Measurements from ENCODE around the gene TTYH2. TPM values are rescaled to one million over a fixed set of nuclear protein-coding genes. Genes with fewer than 3 reads are reported as not detected.

Gene TTYH2
- total RNA-seq, 2 experiments from 2014 or later: 3.1 to 3.8 TPM

DNA sequence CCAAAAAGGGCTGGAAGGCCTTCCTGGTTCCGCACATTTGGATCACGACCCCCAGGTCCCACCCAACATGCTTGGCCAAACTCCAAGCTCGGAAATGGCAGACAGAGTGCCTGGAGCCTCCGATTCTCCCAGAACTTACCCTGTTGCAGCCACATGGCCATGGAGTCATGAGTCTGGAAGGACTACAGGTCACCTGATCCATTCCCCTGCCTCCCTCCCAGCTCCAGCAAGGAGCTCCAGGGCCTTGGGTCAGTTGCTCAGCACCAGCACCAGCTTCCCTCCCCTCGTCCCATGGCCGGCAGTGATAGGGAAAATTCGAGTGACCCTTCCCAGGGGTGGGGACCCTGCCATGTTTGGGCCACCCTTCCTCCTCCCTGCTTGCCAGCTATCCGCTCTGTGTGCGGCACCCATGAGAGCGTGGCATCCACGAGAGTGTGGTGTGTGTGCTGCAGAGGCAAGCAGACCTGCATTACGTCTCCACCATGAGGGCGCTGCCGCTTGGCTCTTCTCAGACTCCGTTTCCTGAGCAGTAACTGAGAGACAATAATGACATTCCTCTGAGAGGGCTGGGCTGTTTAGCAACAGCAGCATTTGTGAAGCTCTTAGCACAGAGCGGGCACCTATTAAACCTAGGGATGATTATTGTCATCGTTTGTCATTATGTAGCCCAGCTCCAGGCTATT is 31.2 kb upstream of the TTYH2 start:
- intact Hi-C loops (cut with micrococcal nuclease; ENCODE audit: unreplicated experiment): no loop called here
- Histone ChIP-seq H3K79me2 (ENCODE audit: insufficient read depth, low read depth, low read length) (no peaks in the 10 kb centered on the region), H3K4me1 (ENCODE audit: insufficient read depth, low read length, poor library complexity, severe bottlenecking) (no peaks in the 10 kb centered on the region), H3K4me3 (ENCODE audit: low read depth, low read length, poor library complexity, severe bottlenecking) (no peak overlapping the region), H3K27ac (ENCODE audit: low read depth, low read length, poor library complexity, severe bottlenecking) (no peak overlapping the region), H4K20me1 (ENCODE audit: insufficient read depth, low read length) (no peaks in the 10 kb centered on the region), H3K4me2 (ENCODE audit: low read length) (no peak overlapping the region), H2AFZ (ENCODE audit: low read length) (no peak overlapping the region), H3K9me3 (ENCODE audit: low read length) (no peaks in the 10 kb centered on the region), H3K36me3 (ENCODE audit: insufficient read depth, low read length) (no peaks in the 10 kb centered on the region), H3K9me2 (ENCODE audit: insufficient read depth, low read length) (no peaks in the 10 kb centered on the region)
- BruUV-seq (replicated peaks): no TSS peak
- ChIA-PET POLR2A (interaction anchor here (1.0 kb wide), 1 partner anchor 8 kb away, joined by 3 read pairs; no protein-coding TSS in a partner anchor), CTCF (ENCODE audit: unreplicated experiment) (interaction anchor here (0.6 kb wide), 1 partner anchor 21 kb away, joined by 3 read pairs; no protein-coding TSS in a partner anchor)
- no peak for TF ChIP-seq EZH2phosphoT487 (IDR thresholded peaks at IDR 0.05; ENCODE audit: borderline replicate concordance, low read depth, low read length)
- no peak for TF ChIP-seq CTCF (conservative IDR thresholded peaks at IDR 0.05; ENCODE audit: low read length)
- DNase-seq (ENCODE audit: low spot score): no peak

DNA sequence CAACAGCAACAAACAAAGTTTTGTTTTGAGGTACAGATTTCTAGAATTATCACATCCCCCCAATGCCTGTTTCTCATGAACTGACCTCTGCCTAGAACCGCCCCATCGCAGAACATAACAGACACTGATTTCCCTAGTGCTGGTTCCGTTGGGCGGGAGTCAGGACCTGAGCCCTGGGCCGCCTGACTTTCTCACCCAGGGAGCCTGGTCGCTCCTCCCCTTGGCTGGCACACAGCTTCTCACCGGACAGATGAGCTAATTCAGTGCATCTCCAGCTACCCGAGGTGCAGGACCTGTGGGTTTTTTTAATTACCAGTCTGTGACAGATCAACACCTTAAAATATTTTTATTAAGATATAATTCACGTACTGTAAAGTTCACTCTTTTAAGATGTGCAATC is 30.0 kb upstream of the TTYH2 start:
- Histone ChIP-seq H3K9me3 (ENCODE audit: low read length) (no peaks in the 10 kb centered on the region), H2AFZ (ENCODE audit: low read length) (no peak overlapping the region), H4K20me1 (ENCODE audit: insufficient read depth, low read length) (no peaks in the 10 kb centered on the region), H3K4me1 (ENCODE audit: insufficient read depth, low read length, poor library complexity, severe bottlenecking) (no peaks in the 10 kb centered on the region), H3K36me3 (ENCODE audit: insufficient read depth, low read length) (no peaks in the 10 kb centered on the region), H3K9me2 (ENCODE audit: insufficient read depth, low read length) (no peaks in the 10 kb centered on the region), H3K79me2 (ENCODE audit: insufficient read depth, low read depth, low read length) (no peaks in the 10 kb centered on the region), H3K27ac (ENCODE audit: low read depth, low read length, poor library complexity, severe bottlenecking) (no peak overlapping the region), H3K4me2 (ENCODE audit: low read length) (no peak overlapping the region), H3K4me3 (ENCODE audit: low read depth, low read length, poor library complexity, severe bottlenecking) (no peak overlapping the region)
- no peak for DNase-seq (ENCODE audit: low spot score)
- TF ChIP-seq EZH2phosphoT487 (IDR thresholded peaks at IDR 0.05; ENCODE audit: borderline replicate concordance, low read depth, low read length) (no peak), CTCF (conservative IDR thresholded peaks at IDR 0.05; ENCODE audit: low read length) (no peak)
- ChIA-PET POLR2A (no interaction called here), CTCF (ENCODE audit: unreplicated experiment) (no interaction called here)
- intact Hi-C loops (cut with micrococcal nuclease; ENCODE audit: unreplicated experiment): no loop called here
- no TSS peak for BruUV-seq (replicated peaks)

- Histone ChIP-seq H3K9me2 (ENCODE audit: insufficient read depth, low read length) (no peaks in the 10 kb centered on the region), H3K4me1 (ENCODE audit: insufficient read depth, low read length, poor library complexity, severe bottlenecking) (no peaks in the 10 kb centered on the region), H4K20me1 (ENCODE audit: insufficient read depth, low read length) (no peaks in the 10 kb centered on the region), H3K79me2 (ENCODE audit: insufficient read depth, low read depth, low read length) (no peaks in the 10 kb centered on the region), H3K4me2 (ENCODE audit: low read length) (no peak overlapping the region), H3K9me3 (ENCODE audit: low read length) (no peaks in the 10 kb centered on the region), H3K27ac (ENCODE audit: low read depth, low read length, poor library complexity, severe bottlenecking) (no peak overlapping the region), H2AFZ (ENCODE audit: low read length) (no peak overlapping the region), H3K4me3 (ENCODE audit: low read depth, low read length, poor library complexity, severe bottlenecking) (no peak overlapping the region), H3K36me3 (ENCODE audit: insufficient read depth, low read length) (no peaks in the 10 kb centered on the region)
- TF ChIP-seq CTCF (conservative IDR thresholded peaks at IDR 0.05; ENCODE audit: low read length): no peak
- no peak for TF ChIP-seq EZH2phosphoT487 (IDR thresholded peaks at IDR 0.05; ENCODE audit: borderline replicate concordance, low read depth, low read length)
- ChIA-PET POLR2A (no interaction called here), CTCF (ENCODE audit: unreplicated experiment) (no interaction called here)
- BruUV-seq (replicated peaks): no TSS peak
- DNase-seq (ENCODE audit: low spot score): no peak
- intact Hi-C loops (cut with micrococcal nuclease; ENCODE audit: unreplicated experiment): no loop called here
Observed at GRCh38 chr17:74185571-74186185, 27.7 kb upstream of the TTYH2 start.
